ENCODE measurements around the gene HES1.
"Not testable (repeated sequence)": the region's sequence is repeated elsewhere in the genome, so short reads cannot be mapped to it uniquely, and the experiment has no call there.

HES1 gene

GRCh38 chr3:194141415-194142155, 5.6 kb downstream of the HES1 start:
- DNase-seq (ENCODE audit: low read depth) = peak; percentile 65

GRCh38 chr3:194142156-194142910, 6.4 kb downstream of the HES1 start:
- DNase-seq (ENCODE audit: low read depth) = no peak

- no peak for DNase-seq (ENCODE audit: low read depth)
These were observed 9.8 kb downstream of the HES1 start for GRCh38 chr3:194145702-194146101.

GRCh38 chr3:194147679-194148078, 11.7 kb downstream of the HES1 start:
- DNase-seq (ENCODE audit: low read depth) = no peak

- DNase-seq (ENCODE audit: low read depth) = no peak
These were observed 12.4 kb downstream of the HES1 start for GRCh38 chr3:194148383-194148782.

GRCh38 chr3:194150252-194150934, 14.4 kb downstream of the HES1 start:
- DNase-seq (ENCODE audit: low read depth) = no peak

GRCh38 chr3:194150935-194151302, 15.0 kb downstream of the HES1 start:
- DNase-seq (ENCODE audit: low read depth) = not testable (repeated sequence)

- DNase-seq (ENCODE audit: low read depth) = no peak
These were observed 18.4 kb downstream of the HES1 start for GRCh38 chr3:194154346-194154745.

- no peak for DNase-seq (ENCODE audit: low read depth)
These were observed 20.1 kb downstream of the HES1 start for GRCh38 chr3:194156095-194156494.

GRCh38 chr3:194158942-194159439, 23.0 kb downstream of the HES1 start:
- DNase-seq (ENCODE audit: low read depth) = no peak

- DNase-seq (ENCODE audit: low read depth) = no peak
These were observed 24.2 kb downstream of the HES1 start for GRCh38 chr3:194160158-194160557.

GRCh38 chr3:194161131-194162045, 25.4 kb downstream of the HES1 start:
- no peak for DNase-seq (ENCODE audit: low read depth)

GRCh38 chr3:194162070-194162678, 26.2 kb downstream of the HES1 start:
- no peak for DNase-seq (ENCODE audit: low read depth)

GRCh38 chr3:194162817-194163584, 27.1 kb downstream of the HES1 start:
- DNase-seq (ENCODE audit: low read depth) = no peak

- no peak for DNase-seq (ENCODE audit: low read depth)
These were observed 27.7 kb downstream of the HES1 start for GRCh38 chr3:194163697-194164096.

GRCh38 chr3:194164861-194165260, 28.9 kb downstream of the HES1 start:
- DNase-seq (ENCODE audit: low read depth) = no peak

- no peak for DNase-seq (ENCODE audit: low read depth)
These were observed 29.5 kb downstream of the HES1 start for GRCh38 chr3:194165271-194166018.

- DNase-seq (ENCODE audit: low read depth) = no peak
These were observed 30.9 kb downstream of the HES1 start for GRCh38 chr3:194166682-194167479.

Measured in stromal cell of bone marrow (primary cell).